ENCODE measurements around the gene SSBP3. TPM values are rescaled to one million over a fixed set of nuclear protein-coding genes. Genes with fewer than 3 reads are reported as not detected.

Gene SSBP3
- total RNA-seq, 1 experiment from 2014 or later, result 26.5 TPM

GRCh38 chr1:54285815-54286345 lies 120.3 kb downstream of the SSBP3 start:
- POLR2A ChIA-PET (ENCODE audit: unreplicated experiment), result no interaction called here
- intact Hi-C loops (cut with micrococcal nuclease; ENCODE audit: unreplicated experiment), result no loop called here
- no peak for DNase-seq
- Histone ChIP-seq H3F3A (ENCODE audit: insufficient read depth, low read depth) (peaks cover 4% of the 10 kb centered on the region; the same call in 1 of the 2 replicates), H2AFZ (no peak overlapping the region), H3K9me2 (ENCODE audit: insufficient read depth) (no peaks in the 10 kb centered on the region), H3K4me2 (no peak overlapping the region), H4K20me1 (ENCODE audit: insufficient read depth) (no peaks in the 10 kb centered on the region), H3K36me3 (ENCODE audit: low read depth) (no peaks in the 10 kb centered on the region), H3K4me3 (no peak overlapping the region), H3K27ac (no peak overlapping the region), H3K27me3 (ENCODE audit: insufficient read depth, low read depth) (no peaks in the 10 kb centered on the region), H3K9me3 (ENCODE audit: insufficient read depth, low read depth) (no peaks in the 10 kb centered on the region), H3K4me1 (replicated peaks; ENCODE audit: insufficient read depth) (no peaks in the 10 kb centered on the region; the same call in 1 of the 2 replicates), H3K79me2 (ENCODE audit: low read depth) (no peaks in the 10 kb centered on the region)
- CTCF ChIA-PET, result no interaction called here
- TF ChIP-seq CTCF (conservative IDR thresholded peaks at IDR 0.05), result no peak
- no peak for TF ChIP-seq EZH2 (IDR thresholded peaks at IDR 0.05; ENCODE audit: low read depth)
- BruUV-seq (replicated peaks), result no TSS peak

DNA sequence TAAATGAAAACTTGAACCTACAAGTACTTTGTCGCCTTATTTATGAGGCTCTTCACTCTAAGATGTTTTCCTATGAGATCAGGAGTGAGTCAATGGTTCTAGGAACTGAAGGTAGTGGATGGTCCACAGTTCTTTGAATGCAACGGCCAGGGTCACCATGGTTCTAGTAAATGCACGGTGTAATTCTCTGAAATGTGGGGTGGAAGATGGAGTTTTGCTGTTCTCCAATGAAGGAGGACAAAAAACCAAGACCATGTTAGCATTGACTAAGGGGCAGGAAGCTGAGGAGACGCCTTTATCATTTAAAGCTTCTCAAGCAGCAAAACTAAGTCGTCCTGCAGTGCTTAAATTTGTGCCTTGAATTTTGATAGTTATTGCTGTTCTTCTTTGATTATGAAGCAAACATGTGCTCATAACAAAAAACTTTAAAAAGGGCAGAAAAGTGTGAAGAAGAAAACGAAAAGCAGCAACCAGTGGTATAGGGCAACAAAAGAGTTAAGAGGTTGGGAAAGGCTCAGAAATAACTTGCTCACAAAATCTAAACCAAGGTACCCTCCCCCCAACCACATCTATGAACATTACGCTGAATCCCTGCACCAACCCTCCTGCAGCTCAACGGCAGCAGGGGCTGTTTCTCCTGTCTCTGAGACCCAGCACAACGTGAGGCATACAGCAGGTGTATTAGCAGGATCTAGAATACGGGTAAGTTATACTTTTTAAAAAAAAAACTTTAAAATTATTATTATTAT lies 121.2 kb downstream of the SSBP3 start:
- CTCF ChIA-PET, result no interaction called here

More for the DNA sequence above, 121.2 kb downstream of the SSBP3 start:
- no peak overlapping the region for H3K4me2 ChIP-seq
- H3K79me2 ChIP-seq (ENCODE audit: low read depth), result no peaks in the 10 kb centered on the region
- POLR2A ChIA-PET (ENCODE audit: unreplicated experiment), result no interaction called here
- no peaks in the 10 kb centered on the region for H4K20me1 ChIP-seq (ENCODE audit: insufficient read depth)
- BruUV-seq (replicated peaks), result no TSS peak
- peaks cover 4% of the 10 kb centered on the region; the same call in 1 of the 2 replicates for H3F3A ChIP-seq (ENCODE audit: insufficient read depth, low read depth)
- H3K4me1 ChIP-seq (replicated peaks; ENCODE audit: insufficient read depth), result no peaks in the 10 kb centered on the region
- no peak for DNase-seq
- H3K36me3 ChIP-seq (ENCODE audit: low read depth), result no peaks in the 10 kb centered on the region
- no peak overlapping the region for H2AFZ ChIP-seq
- TF ChIP-seq EZH2 (IDR thresholded peaks at IDR 0.05; ENCODE audit: low read depth) (no peak), CTCF (conservative IDR thresholded peaks at IDR 0.05) (no peak)
- no peak overlapping the region for H3K4me3 ChIP-seq
- intact Hi-C loops (cut with micrococcal nuclease; ENCODE audit: unreplicated experiment), result no loop called here
- H3K27ac ChIP-seq, result no peak overlapping the region
- H3K9me2 ChIP-seq (ENCODE audit: insufficient read depth), result no peaks in the 10 kb centered on the region
- no peaks in the 10 kb centered on the region for H3K9me3 ChIP-seq (ENCODE audit: insufficient read depth, low read depth)
- H3K27me3 ChIP-seq (ENCODE audit: insufficient read depth, low read depth), result no peaks in the 10 kb centered on the region
